OCI-LY3 (cell line): Measurements from ENCODE around the gene CAMSAP2.
"Not testable (repeated sequence)": the region's sequence is repeated elsewhere in the genome, so short reads cannot be mapped to it uniquely, and the experiment has no call there.

Experiments
- H2AFZ ChIP-seq: fragments of 200-600, 300-600 bp; shearing (Covaris generic); 2 replicates; pipeline ENCODE4 v1.6.0; 2014; ENCODE audit warnings: antibody characterized with exemption, low read depth, low read length
- H3K27ac ChIP-seq: fragments of 200-600, 300-600 bp; sonication (generic); 2 replicates; pipeline ENCODE4 v1.5.1; 2014; ENCODE audit warnings: mild to moderate bottlenecking, low read length, moderate library complexity, mixed read lengths
- H3K27me3 ChIP-seq: fragments of 200-600, 300-600 bp; sonication (generic); 2 replicates; pipeline ENCODE4 v1.6.1; 2014; ENCODE audit warnings: low read depth, low read length, mixed read lengths
- H3K36me3 ChIP-seq: fragments of 200-600, 300-600 bp; sonication (generic); replicated peaks from 2 replicates; pipeline ENCODE3; 2014; ENCODE audit warnings: low read depth, low read length, mixed read lengths
- H3K4me1 ChIP-seq: fragments of 300-600, 200-600 bp; sonication (generic); 2 replicates; pipeline ENCODE4 v1.6.1; 2014; ENCODE audit warnings: low read length, mixed read lengths
- H3K4me2 ChIP-seq: fragments of 200-600, 300-600 bp; sonication (generic); 2 replicates; pipeline ENCODE4 v1.6.1; 2014; ENCODE audit warnings: low read length, mixed read lengths
- H3K4me3 ChIP-seq: fragments of 300-600, 200-600 bp; sonication (generic); 2 replicates; pipeline ENCODE4 v1.5.1; 2014; ENCODE audit warnings: antibody characterized with exemption, mild to moderate bottlenecking, low read length, moderate library complexity
- H3K79me2 ChIP-seq: fragments of 300-600, 200-600 bp; shearing (Covaris generic); 2 replicates; pipeline ENCODE4 v1.6.1; 2014; ENCODE audit warnings: mild to moderate bottlenecking, low read length, mixed read lengths
- H3K9ac ChIP-seq: fragments of 300-600, 200-600 bp; shearing (Covaris generic); 2 replicates; pipeline ENCODE4 v1.6.0; 2014; ENCODE audit warnings: mild to moderate bottlenecking, low read length, moderate library complexity
- H3K9me3 ChIP-seq: fragments of 200-600, 300-600 bp; shearing (Covaris generic); 2 replicates; pipeline ENCODE4 v1.6.1; 2014; ENCODE audit warnings: low read length, mixed read lengths; ENCODE audit not compliant: insufficient read depth
- H4K20me1 ChIP-seq: fragments of 200-600, 300-600 bp; sonication (generic); 2 replicates; pipeline ENCODE4 v1.6.1; 2016; ENCODE audit warnings: low read length, mixed read lengths; ENCODE audit not compliant: insufficient read depth
- CTCF ChIP-seq: fragments of 200-600, 300-600 bp; sonication (generic); IDR thresholded peaks from 2 replicates; pipeline ENCODE4 v1.5.1; 2014; ENCODE audit warnings: antibody characterized with exemption, low read length, low read depth
- EZH2phosphoT487 ChIP-seq: fragments of 200-600 bp; shearing (Covaris generic); IDR thresholded peaks from 2 replicates; pipeline ENCODE4 v1.6.1; 2018; ENCODE audit warnings: antibody characterized with exemption, mixed run types, low read depth

The CAMSAP2 gene

GRCh38 chr1:200741551-200742207 lies 3.0 kb downstream of the CAMSAP2 start:
- Histone ChIP-seq H4K20me1 (peaks cover 7% of the 10 kb centered on the region; the same call in 1 of the 2 replicates), H3K4me2 (peak overlapping the region; percentile 96), H3K79me2 (peaks cover 37% of the 10 kb centered on the region), H3K9ac (no peak overlapping the region), H2AFZ (no peak overlapping the region), H3K4me3 (peak overlapping the region; percentile 90), H3K27me3 (no peaks in the 10 kb centered on the region), H3K4me1 (peaks cover 32% of the 10 kb centered on the region), H3K9me3 (no peaks in the 10 kb centered on the region), H3K36me3 (no peaks in the 10 kb centered on the region), H3K27ac (no peak overlapping the region)
- no peak for TF ChIP-seq EZH2phosphoT487
- no peak for TF ChIP-seq CTCF

DNA sequence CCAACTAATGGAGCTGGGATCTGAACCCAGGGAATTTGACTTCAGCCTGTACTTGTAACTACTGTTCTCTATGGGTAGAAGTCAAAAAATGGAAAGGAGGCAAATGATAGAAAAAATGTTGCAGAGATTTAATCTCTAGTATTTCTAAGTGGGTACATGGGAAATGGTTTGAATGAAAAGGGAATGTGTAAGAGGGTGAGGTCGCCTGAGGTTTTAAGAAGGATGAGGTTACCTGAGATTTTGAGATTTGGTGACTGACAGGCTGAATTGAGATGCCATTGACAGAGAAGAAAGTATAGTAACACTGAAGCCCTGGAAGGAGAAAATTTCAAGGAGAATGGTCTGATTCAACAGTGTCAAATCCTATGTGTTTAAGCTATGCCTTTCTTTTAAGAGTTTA lies 5.5 kb downstream of the CAMSAP2 start:
- no peak overlapping the region for H3K27ac ChIP-seq
- no peak overlapping the region for H2AFZ ChIP-seq
- H3K9ac ChIP-seq, result no peak overlapping the region
- no peak overlapping the region for H3K4me3 ChIP-seq
- H4K20me1 ChIP-seq, result peaks cover 12% of the 10 kb centered on the region; the same call in 1 of the 2 replicates
- no peaks in the 10 kb centered on the region for H3K36me3 ChIP-seq
- H3K4me1 ChIP-seq, result peaks cover 24% of the 10 kb centered on the region
- no peaks in the 10 kb centered on the region for H3K27me3 ChIP-seq
- TF ChIP-seq EZH2phosphoT487 (no peak), CTCF (no peak)
- no peaks in the 10 kb centered on the region for H3K9me3 ChIP-seq
- no peak overlapping the region for H3K4me2 ChIP-seq
- peaks cover 46% of the 10 kb centered on the region for H3K79me2 ChIP-seq

- Histone ChIP-seq H3K9me3 (no peaks in the 10 kb centered on the region), H3K79me2 (peaks cover 27% of the 10 kb centered on the region), H4K20me1 (0 out of 2 replicates have a peak, but pooled peaks cover 8% of the 10 kb centered on the region), H3K27ac (no peak overlapping the region), H3K36me3 (no peaks in the 10 kb centered on the region), H3K9ac (no peak overlapping the region), H3K4me3 (no peak overlapping the region), H3K4me2 (no peak overlapping the region), H3K4me1 (peaks cover 6% of the 10 kb centered on the region), H2AFZ (no peak overlapping the region), H3K27me3 (no peaks in the 10 kb centered on the region)
- TF ChIP-seq EZH2phosphoT487, result no peak
- TF ChIP-seq CTCF, result no peak
Observed at GRCh38 chr1:200749090-200749489, 10.4 kb downstream of the CAMSAP2 start.

DNA sequence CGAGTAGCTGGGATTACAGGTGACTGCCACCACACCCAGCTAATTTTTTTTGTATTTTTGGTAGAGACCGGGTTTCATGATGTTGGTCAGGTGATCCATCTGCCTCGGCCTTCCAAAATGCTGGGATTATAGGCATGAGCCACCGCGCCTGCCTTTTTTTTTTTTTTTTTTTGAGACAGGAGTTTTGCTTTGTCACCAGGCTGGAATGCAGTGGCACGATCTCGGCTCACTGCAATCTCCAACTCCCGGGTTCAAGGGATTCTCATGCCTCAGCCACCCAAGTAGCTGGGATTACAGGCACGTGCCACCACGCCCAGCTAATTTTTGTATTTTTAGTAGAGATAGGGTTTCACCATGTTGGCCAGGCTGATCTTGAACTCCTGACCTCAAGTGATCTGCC lies 12.1 kb downstream of the CAMSAP2 start:
- not testable (repeated sequence) for H3K27ac ChIP-seq, H3K4me3 ChIP-seq, H3K9me3 ChIP-seq, H3K27me3 ChIP-seq, H3K9ac ChIP-seq, H3K4me1 ChIP-seq, H3K36me3 ChIP-seq, H3K4me2 ChIP-seq, H4K20me1 ChIP-seq, H2AFZ ChIP-seq
- peaks cover 20% of the 10 kb centered on the region for H3K79me2 ChIP-seq
